Activated effector memory CD4-positive, alpha-beta T cell treated with anti-CD3 and anti-CD28 coated beads, Interleukin-2, amount 50 U/mL, for 16 hours (primary cell): ENCODE data around the gene BOC.

Source experiments
- DNase-seq: peaks from one replicate; pipeline ENCODE4 v3.0.0-alpha.2; 2020

BOC gene

DNA sequence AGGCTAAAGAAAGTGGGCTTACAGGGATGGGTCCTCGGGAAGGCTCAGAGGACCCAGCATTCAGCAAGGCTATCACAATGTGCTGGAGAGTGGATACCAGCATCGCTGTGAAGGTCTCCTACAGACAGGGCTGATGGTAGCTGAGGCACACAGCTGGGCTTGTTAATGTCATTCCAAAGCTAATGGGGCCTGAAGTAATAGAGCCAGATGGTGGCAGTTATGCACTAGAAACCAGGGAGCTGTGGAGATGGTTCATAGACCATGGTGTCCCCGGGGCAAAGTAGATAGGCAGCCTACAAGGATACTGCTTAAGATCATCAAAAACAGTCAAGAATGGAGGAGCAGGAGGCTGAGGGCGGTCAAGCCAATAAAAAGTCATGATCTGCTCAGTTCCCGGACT, 24.8 kb upstream of the BOC start:
- no peak for DNase-seq

DNA sequence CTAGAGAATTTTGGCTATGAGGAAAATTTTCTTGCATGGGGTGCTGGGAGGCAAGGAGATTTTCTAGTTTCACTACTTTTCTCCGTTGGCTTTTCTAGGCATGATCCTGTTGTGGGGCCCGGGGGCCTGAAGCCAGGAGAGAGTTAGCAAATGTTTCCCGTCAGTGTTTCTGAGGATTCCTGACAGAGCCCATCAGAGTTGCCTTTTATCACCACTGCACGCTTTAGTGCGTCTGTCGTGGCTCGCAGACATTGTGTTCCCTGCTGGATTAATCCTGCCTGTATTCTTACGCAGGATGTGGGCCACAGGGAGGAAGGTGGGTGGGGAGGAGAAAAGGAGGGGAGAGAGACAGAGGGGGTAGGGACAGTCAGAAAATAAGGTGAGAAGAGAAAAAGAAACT, 18.1 kb upstream of the BOC start:
- DNase-seq: no peak

DNA sequence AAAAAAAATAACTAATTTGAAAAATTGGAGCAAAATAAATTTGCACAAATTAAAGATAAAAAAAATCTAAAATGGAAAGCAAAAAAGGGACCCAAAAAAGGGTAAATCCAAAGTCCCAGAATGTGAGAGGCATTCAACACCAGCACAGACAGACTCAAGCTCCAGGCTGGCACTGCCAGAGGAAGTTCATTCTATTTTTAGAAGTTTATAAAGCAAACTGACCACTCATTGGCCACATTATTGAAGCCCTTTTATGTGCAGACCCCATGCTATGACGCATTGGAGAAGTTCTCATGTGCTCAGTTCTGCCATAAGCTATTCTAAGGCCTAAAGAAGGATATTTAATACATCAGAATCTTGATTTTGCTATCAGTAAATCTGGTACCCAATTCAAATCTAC, 17.6 kb upstream of the BOC start:
- DNase-seq: no peak

DNA sequence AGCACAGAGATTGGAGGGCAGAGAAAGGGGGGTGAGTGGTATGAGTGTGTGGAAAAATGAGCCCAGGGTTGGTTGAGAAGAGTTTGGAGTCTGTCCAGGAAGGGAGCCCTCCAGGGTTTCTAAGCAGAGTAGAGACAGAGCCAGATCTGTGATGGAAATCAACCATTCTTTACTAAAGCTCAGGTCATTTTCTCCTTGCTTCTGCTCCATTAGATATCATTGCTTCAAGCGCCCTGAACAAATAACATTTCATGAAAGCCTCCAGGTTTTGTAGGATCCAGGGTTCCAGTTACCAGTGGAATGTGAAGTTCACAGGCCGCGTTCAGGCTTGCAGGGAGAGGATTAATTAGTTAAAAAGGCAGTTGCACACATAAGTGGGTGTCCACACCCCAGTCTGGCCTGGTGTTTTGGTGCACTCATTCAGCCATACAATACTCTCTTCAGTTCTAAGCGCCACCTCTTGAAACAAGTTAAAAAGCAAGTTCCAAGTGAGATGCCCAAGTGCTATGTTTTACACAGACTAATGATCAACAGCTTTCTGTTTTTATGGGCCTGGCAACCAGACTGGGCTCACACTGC, 16.4 kb upstream of the BOC start:
- no peak for DNase-seq

DNA sequence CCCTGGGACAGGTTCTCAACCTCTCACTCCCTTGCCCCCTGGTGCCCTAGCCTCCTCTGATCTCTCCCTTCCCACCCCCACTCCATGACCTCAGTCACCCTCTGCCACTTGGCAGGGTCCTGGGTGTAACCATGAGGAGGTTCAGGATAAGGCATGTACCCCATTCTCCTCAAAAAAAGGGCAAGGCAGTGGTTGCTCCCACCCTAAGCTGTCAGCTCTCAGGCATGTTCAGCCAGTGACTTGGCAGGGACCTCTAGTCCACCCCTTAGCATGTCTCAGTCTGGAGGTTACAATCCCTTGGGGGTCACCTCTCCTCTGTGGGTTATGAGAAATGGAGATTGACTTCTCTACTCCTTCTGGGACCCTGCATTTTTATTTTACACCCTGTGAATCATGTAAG, 11.0 kb upstream of the BOC start:
- no peak for DNase-seq

DNA sequence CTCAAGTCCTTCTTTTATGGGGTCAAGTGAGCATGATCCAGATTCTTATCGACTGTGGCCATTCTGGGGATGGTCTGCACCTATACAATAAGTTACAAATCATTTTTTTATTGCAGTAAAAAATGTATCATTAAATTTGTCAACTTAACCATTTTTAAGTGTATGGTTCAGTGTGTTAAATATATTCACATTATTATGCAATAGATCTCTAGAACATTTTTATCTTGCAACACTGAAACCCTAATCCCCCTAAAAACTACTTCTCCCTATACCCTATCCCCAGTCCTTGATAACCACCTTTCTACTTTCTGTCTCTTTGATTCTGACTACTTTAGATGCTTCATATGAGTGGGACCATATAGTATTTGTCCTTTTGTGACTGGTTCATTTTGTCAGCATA, 10.4 kb upstream of the BOC start:
- DNase-seq: no peak

DNA sequence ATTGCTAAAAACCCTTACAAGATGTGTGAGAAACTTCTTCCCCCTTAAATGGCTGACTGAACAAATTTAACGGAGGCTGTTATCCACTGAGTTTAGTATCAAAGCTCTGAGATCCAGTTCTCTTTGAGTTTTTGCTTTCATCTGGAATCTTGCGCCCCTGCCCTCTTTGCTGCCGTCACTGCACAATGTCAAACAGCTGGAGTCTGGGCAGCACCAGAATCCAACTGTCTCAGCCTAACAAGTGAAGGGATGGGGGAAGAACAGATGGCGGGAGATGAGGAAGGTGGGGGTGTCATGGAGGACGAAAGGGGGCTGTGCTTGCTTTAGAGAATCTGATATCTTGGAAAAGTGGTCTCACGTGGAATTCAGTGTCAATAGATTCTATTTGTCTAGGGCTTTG, 7.0 kb upstream of the BOC start:
- no peak for DNase-seq

DNA sequence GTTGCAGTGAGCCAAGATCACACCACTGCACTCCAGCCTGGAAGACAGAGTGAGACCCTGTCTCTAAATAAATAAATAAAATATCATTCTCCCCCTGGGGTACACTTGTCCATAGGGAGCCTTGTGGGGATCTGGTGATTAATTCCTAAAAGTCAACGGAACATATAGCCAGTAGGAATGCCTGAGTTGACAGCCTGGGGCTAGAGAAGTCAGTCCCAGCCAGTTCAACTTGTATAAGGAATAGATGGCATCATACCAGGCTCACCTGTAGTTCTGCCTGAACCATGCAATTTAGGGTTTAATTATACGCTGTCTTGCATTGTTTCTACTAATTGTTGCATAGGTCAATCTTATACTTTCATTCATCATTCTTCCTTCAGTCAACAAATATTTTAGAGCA, 5.9 kb upstream of the BOC start:
- no peak for DNase-seq

DNA sequence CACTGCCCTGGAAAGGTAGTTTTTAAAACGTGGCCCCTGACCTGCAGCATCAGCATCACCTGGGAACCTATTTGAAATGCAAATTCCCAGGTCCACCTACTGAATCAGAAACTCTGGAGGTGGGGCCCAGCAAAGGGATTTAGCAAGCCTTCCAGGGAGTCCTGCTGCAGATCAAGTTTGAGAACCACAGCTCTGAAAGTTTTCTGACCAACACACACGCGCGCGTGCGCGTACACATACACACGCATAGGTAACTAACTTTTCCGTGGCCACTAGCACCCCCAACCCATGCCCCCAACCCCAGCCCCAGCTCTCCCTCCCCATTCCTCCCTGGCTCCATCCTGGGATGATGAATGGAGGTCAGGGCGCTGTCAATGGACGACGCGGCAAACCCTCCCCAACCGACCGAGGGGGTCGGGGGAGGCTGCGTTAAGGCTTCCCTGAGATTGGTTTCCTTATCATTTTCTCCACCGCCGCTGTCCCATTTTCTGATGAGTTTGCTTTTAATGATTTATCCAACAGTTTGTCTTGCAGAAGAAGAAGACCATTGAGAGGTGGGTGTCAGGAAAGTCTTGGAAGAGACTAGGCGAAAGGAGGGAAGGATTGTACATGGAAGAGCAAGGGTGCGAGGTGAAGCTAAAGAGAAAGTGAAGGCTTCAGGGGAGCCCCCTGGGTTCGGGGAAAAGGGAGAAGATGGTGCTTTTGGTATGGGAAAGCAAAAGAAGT, 590 bp upstream of the BOC start:
- no peak for DNase-seq

DNA sequence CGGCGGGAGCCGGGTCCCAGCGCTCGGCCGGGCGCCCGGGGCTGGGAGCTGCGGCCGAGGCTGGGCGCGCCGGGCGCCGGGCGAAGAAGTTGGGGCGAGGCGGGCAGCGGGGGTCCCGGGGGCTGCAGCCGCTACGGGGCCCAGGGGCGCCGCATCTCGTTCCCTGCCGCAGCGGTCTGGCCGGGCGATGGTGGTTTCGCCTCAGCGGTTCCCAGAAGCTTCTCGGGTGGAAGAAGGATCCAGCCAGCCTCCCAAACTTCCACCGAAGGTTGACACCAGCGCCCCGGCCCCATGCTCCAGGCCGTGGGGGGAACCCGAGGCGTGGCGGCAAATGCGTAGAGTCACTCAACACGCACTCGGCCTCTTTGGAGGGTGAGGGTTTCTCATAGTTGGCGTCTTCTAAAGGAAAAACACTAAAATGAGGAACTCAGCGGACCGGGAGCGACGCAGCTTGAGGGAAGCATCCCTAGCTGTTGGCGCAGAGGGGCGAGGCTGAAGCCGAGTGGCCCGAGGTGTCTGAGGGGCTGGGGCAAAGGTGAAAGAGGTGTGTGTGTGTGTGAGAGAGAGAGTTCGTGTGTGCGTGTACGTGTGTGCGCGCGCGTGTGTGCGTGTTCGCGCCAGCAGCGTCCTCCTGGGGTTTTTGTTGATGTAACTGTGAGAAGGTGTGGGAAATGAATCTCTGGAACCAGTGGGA, 940 bp downstream of the BOC start:
- no peak for DNase-seq

DNA sequence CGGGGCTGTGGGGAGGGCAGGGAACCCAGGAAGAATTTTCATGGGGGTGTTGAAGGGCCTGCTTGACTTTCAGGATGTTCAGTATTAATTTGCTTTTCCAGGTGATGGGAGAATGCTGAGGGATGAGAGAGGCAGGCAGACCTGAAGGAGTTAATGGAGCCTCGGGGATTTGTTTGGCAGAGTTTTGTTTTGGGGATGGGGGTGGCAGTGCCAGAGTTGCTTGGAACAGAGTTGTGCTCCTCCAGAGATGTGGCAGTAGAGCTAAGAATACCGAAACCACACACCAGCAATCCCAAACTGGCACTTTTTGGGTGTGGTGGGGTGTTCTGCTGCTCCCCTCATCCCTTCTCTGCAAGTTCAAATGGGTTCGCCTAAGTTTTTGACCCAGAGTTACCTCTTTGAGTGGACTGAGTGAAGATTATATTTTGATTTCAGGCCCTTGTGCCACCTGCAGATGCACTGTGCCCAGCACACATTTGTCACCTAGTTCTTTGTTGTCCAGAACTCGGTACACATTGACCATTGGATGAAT, 1.6 kb downstream of the BOC start:
- no peak for DNase-seq

DNA sequence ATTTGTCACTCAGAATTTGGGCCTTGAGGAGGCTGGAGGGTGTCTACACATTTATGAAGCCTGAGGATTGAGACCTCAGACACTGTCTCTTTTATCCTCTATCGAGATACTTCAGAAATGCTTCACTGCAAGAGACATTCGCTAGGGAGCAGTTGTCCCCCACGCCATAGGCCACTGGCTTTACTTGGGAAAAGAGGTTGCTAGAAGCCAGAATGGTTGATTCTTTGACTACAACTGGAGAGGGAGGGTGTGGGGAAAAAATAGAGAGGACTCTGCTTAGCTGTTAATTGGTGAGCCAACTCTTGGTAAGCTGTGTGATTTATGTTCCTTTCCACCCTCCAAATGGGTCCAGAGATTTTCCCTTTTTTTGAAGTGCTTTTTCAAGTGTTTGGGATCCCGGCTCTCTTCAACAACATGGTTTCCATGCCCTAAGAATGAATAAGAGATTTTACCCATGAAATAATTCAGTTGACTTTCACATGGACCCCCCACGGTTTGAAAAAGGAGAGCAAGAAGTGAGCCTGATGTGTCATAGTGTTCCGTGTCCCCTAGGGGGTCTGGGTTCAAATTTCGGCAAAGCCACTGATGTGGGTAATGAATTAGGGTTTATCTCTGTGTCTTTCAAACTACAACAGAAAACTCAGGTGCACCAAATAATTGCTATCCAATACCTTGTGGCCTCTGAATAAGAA, 2.7 kb downstream of the BOC start:
- no peak for DNase-seq

DNA sequence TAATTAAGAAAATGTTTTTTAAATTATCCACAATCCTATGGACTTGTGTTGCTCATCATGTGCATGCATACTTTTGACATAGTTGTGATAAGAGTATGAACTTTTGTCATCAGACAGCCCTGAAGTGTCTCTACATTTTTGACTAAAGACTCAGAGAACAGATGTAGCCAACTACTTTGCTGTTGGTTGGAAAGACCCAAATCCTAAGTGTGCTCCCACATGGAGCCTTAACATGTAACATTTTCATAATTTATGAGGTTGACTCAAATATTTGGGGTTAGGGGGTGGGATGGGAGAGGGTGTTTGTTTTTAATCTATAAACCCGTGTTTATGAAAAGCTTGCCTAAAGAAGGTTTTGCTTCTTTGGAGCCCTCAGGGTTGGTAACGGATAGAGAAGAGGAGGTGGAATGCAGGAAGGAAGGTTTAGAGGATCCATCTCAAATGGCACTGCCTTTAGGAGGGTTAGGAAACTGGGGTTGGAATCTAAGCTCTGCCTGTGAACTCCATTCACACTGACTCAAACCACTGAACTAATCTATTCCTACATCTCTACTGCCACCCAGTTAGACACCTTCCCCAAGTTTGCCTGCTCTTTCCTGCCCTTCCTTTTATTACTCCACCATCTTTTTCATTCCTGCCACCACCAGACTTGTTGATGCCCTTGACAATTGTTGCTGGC, 3.7 kb downstream of the BOC start:
- DNase-seq: no peak

DNA sequence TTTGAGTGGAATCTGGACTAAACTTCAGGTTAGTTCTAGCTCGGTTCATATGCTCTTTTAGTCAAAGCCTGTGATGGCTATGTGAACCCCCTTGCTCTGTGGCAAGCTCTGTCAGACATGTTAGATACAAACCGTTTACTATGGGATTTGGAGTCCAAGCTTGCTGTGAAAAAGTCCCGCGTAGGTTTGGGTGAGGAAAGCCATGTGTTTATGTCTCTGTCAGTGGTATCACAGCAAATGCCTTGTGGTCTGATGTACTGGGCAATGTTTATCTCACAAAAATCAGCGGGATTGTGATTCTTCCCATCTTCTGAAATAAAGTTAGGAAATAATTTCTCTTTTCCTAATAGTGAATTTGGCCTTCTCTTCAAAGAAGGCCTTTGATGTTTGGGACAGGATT, 5.0 kb downstream of the BOC start:
- DNase-seq: no peak

DNA sequence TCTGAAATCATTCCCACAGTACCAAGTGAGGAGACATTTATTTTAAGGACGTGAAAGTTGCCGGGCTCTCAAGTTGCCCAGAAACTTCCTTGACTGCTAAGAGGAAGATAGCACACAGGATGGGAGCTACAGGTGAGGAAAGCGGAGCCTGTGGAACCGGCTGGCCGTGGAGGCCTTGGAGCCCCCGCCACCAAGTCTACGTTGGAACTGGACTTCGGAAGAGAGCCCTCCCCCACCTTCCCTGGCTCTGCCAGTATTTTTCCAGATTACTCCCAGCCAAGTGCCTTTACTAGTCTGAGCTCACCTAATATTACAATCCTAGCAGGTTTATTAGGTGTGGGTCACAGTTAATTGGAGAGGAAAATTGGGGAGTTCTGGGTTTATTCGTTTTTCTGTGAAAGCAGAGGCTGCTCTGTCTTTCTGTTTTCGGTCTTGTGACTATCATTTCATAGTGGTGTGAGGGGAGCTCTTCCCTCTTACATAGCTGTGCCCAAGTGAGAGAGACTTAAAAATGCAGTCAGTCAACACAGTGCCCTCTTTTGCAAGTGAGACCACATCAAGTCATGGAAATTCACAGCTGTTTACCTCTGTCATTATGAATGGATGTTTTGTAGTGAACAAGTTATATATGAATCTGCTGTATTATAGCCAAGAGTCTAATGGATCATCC, 6.8 kb downstream of the BOC start:
- DNase-seq: no peak

DNA sequence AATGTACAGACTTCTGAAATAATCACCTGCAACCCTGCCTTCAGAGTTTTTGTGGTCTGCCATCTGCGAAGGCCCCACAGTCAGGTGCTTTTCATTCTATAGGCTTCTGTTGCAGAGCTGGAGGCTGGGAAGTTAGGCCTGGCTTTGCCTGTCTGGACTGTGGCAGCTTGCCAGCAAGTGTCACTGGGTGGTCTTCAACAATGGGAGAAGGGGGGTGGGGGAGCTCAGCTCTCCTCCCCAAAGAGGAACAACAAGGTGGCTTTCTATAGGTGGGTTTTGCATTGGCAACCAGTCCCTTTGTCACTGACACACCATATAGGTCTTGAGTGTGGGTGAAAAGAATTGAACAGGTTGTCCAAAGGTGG, 7.3 kb downstream of the BOC start:
- no peak for DNase-seq

DNA sequence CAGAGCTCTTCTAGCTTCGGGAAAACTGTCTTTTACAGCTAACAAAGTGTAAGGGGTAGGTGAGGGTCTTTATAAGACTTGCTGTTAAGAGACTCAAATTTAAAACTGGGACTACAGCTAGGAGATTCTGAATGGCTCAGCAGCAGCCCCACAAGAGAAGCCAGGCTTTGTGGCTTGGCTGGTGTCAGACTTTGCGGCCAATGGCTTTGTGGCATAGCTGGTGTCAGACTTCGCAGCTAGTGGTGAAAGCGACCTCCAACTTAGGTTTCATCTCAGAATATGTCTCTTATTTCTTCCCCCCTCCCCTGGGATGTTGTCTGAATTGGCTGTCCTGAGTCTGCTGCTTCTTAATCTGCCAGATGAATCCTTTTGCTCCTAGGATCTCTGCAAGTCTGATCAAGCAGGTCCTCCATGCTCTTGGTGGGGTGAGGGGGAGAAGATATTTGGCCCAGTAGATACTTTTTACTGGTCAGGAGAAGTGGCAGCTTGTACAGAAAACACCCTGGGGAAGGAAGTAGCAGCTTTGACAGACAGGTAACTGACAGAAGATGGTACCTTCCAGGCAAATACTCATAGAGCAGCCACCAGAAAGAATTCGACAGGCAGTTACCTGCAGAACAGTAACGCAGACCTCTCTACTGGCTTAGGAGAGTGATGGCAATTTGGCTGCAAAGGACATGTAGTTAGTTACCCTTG, 8.4 kb downstream of the BOC start:
- no peak for DNase-seq

DNA sequence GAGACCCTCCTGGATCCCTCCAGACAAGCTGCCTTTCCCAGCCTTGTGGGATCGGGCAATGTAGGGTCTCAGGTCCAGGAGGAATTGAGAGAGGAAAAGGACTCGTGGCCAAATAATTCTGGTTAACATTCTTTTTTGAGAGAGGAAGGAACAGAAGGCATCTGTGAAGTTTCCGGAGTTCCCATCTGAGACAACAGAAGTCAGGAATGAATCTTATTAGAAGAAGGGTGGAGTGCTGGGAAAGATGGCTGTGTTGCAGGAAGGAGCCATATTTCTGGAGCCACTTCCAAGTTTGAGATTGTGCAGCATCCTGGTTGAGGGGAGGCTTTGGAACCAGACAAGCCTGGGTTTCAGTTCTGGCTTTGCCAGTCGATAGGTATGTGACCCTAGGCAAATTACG, 9.4 kb downstream of the BOC start:
- no peak for DNase-seq

DNA sequence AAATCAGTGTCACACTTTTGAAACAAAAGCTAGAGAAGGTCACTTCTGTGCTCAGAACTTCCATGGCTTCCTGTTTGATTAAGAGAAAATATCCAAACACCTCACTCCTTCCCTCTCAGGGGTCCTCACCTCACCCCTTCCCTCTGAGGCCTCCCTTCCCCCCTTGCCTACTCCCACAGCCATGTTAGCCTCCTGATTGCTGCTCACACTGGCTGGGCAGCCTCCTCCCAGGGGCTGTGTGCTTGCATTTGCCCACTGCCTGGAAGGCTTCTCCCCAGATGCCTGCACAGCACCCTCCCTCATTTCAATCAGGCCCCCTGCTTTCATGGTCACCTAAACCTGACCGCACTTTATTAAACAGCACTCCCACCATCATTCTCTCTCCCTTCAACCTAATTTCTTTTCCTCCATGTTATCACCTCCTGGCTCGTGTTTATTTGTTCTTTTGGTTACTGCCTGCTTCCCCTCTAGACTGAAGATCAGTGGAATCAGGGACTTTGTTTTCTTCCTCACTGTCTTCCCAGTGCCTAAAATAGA, 10.4 kb downstream of the BOC start:
- DNase-seq: no peak

DNA sequence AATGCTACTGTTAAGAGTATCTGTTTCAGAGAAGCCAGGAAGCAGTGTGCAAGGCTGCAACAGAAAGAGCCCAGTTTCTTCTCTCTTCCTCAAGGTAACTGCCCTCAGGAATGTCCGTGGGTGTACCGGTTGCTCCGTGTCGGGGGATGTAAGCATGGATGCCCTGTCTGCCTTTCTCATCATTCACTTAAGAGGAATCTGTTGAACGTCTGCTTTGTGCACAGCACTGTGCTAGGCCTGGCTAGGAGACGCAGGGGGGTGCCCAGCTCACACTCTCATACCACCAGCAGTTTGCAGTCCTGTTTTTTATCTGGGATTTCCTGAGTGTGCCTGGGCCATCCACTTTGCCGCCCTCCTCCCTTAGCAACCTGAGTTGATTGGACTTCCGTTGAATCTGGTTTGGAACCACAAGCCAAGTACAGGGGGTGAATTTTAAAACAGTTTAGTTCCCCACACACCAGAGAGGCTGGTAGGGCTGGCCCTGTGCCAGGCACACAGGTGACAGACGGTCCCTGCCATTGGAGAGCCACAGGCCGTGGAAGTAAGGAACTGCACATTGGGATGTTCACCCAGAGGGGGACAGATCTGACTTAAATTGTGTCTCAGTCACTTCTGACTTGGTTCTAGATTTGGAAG, 11.2 kb downstream of the BOC start:
- no peak for DNase-seq
